Neuron (in vitro differentiated cells): Measurements from ENCODE around the gene LILRB5.
"Not testable (repeated sequence)": the region's sequence is repeated elsewhere in the genome, so short reads cannot be mapped to it uniquely, and the experiment has no call there.

Experiments used
- H2AFZ ChIP-seq: one replicate; pipeline ENCODE4 v1.6.1; 2013; ENCODE audit warnings: low read depth, mild to moderate bottlenecking, inconsistent platforms, low read length, moderate library complexity
- H3K27me3 ChIP-seq: one replicate; pipeline ENCODE4 v1.6.1; 2013; ENCODE audit warnings: low read length; ENCODE audit not compliant: insufficient read depth
- H3K36me3 ChIP-seq: one replicate; pipeline ENCODE4 v1.6.1; 2013; ENCODE audit warnings: low read length; ENCODE audit not compliant: insufficient read depth
- H3K4me1 ChIP-seq: one replicate; pipeline ENCODE4 v1.6.1; 2013; ENCODE audit warnings: low read length; ENCODE audit not compliant: insufficient read depth
- H3K4me3 ChIP-seq: 2 replicates; pipeline ENCODE4 v1.5.1; 2013; ENCODE audit warnings: mild to moderate bottlenecking, low read length, moderate library complexity
- H3K9me3 ChIP-seq: one replicate; pipeline ENCODE4 v1.6.1; 2013; ENCODE audit warnings: low read length

Gene LILRB5

GRCh38 chr19:54257116-54257480, at the start of gene LILRB5:
Gene LILRB5 (minus strand): TSS chr19:54257273. CDS start chr19:54257193, 80 bp downstream.
- Histone ChIP-seq H3K4me1 (no peaks in the 10 kb centered on the region), H3K36me3 (no peaks in the 10 kb centered on the region), H3K9me3 (no peaks in the 10 kb centered on the region), H2AFZ (no peak within 1 kb of the TSS), H3K27me3 (peaks cover 25% of the 10 kb centered on the region), H3K4me3 (no peak within 1 kb of the TSS)

GRCh38 chr19:54305141-54305540, 48.1 kb upstream of the LILRB5 start:
- Histone ChIP-seq H3K9me3 (no peaks in the 10 kb centered on the region), H3K4me3 (no peak overlapping the region), H2AFZ (no peak overlapping the region), H3K36me3 (no peaks in the 10 kb centered on the region), H3K4me1 (no peaks in the 10 kb centered on the region), H3K27me3 (peaks cover 10% of the 10 kb centered on the region)

DNA sequence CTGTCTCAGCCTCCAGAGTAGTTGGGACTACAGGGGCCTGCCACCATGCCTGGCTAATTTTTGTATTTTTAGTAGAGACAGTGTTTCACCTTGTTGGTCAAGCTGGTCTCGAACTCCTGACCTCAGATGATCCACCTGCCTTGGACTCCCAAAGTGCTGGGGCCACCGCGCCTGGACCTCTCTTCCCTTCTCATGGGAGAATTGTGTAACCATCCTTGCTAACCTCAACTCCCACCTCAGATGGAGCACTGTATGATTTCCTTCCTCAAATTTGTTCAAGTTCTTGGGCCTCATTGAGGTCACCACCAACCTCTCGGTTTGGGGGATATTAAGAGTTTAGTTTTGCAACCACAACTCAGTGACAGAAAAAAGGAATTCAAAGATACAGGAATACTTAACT, 45.2 kb upstream of the LILRB5 start:
- Histone ChIP-seq H3K27me3 (peaks cover 12% of the 10 kb centered on the region), H3K9me3 (no peaks in the 10 kb centered on the region), H3K4me3 (no peak overlapping the region), H2AFZ (no peak overlapping the region), H3K36me3 (no peaks in the 10 kb centered on the region), H3K4me1 (no peaks in the 10 kb centered on the region)

- H3K4me3 ChIP-seq: no peak overlapping the region
- H3K27me3 ChIP-seq: peaks cover 12% of the 10 kb centered on the region
- H3K4me1 ChIP-seq: no peaks in the 10 kb centered on the region
- no peaks in the 10 kb centered on the region for H3K9me3 ChIP-seq
- H2AFZ ChIP-seq: no peak overlapping the region
- H3K36me3 ChIP-seq: no peaks in the 10 kb centered on the region
Measured at GRCh38 chr19:54299515-54299914, 42.4 kb upstream of the LILRB5 start.

- H3K4me1 ChIP-seq: no peaks in the 10 kb centered on the region
- no peaks in the 10 kb centered on the region for H3K9me3 ChIP-seq
- H3K4me3 ChIP-seq: no peak overlapping the region
- H2AFZ ChIP-seq: no peak overlapping the region
- H3K36me3 ChIP-seq: no peaks in the 10 kb centered on the region
- peaks cover 12% of the 10 kb centered on the region for H3K27me3 ChIP-seq
Measured at GRCh38 chr19:54299126-54299498, 42.0 kb upstream of the LILRB5 start.

DNA sequence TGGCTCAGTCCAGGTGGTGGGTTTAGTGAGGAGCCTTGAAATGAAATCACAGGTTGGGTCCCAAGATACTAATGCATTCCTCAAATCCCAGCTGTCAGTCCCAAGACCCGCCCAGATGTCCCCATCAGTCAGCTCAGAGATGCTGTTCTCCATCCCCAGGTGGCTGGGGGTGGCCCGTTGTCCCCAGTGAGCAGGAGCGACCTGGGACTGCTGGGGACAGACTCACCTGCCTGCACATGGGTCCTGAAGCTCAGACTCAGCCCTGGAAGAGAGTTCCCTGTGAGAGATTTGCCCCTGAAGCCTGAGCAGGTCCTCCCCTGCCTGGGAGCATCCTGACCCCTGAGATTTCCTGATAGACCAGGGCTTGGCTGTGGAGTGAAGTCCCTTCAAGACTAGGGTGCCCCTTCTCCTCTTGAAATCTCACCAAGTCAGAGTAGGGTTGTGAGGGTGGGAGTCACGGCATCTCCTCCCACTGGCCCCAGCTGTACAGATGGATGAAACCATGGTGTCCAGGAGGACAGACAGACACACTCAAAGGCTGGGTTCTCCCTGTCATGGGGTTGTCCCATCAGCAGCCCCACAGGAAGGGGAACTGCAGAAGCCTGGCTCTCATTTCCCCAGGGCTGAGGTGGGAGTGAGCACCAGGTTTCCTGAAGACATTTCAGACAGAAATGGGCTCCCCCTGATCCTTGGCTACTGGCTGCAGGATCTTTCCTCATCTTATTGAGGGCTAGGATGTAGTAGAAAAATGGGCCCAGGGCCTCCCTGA, 41.5 kb upstream of the LILRB5 start:
- H3K36me3 ChIP-seq: no peaks in the 10 kb centered on the region
- peaks cover 14% of the 10 kb centered on the region for H3K27me3 ChIP-seq
- H3K9me3 ChIP-seq: no peaks in the 10 kb centered on the region
- H3K4me1 ChIP-seq: no peaks in the 10 kb centered on the region
- H2AFZ ChIP-seq: no peak overlapping the region
- no peak overlapping the region for H3K4me3 ChIP-seq

DNA sequence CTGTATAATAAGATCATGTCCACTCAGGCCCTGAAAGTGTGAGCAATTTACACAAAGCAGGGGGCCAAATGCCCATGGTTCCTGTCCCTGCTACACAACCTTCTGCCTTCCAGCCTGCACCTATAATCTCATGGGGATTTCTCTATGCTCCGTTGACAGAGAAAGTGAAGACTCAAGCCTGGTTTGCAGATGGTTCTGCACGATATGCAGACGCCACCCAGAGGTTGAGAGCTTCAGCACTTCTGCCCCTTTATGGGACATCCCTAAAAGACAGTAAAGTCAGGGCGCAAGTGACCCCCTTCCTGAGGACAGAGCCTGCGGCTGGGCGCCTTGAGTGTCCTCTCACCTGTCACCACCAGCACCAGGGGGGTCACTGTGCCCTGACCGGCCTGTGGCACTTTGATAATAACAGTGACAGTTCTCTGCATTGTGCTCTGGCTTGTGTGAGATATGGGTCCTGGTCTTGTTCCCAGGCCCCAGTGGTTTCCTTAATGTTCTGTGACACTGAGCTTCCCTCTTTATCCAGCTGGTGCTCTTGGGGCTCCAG, 40.8 kb upstream of the LILRB5 start:
- no peak overlapping the region for H2AFZ ChIP-seq
- peaks cover 14% of the 10 kb centered on the region for H3K27me3 ChIP-seq
- no peaks in the 10 kb centered on the region for H3K36me3 ChIP-seq
- H3K4me1 ChIP-seq: no peaks in the 10 kb centered on the region
- H3K4me3 ChIP-seq: no peak overlapping the region
- no peaks in the 10 kb centered on the region for H3K9me3 ChIP-seq

DNA sequence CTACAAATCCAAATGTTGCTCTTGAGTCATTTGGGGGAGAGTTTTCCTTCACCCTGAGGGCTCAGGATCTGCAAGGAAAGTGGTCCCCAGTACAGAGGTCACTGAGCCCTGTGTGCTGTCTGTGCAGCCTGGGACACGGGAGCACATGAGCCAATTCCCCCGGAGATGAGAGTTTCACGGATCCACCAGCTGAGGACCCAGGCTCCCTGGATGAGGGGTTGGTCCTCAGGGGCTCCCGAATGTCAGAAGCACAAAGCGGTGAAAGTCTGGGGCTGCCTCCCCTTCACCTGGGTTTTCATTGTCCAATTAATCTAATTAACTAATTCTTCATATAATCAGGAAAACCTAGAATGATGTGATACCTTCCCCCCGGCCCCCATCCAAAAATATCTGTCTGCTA, 37.5 kb upstream of the LILRB5 start:
- Histone ChIP-seq H3K36me3 (no peaks in the 10 kb centered on the region), H3K4me3 (no peak overlapping the region), H3K27me3 (peaks cover 5% of the 10 kb centered on the region), H3K9me3 (no peaks in the 10 kb centered on the region), H2AFZ (no peak overlapping the region), H3K4me1 (peaks cover 4% of the 10 kb centered on the region)

DNA sequence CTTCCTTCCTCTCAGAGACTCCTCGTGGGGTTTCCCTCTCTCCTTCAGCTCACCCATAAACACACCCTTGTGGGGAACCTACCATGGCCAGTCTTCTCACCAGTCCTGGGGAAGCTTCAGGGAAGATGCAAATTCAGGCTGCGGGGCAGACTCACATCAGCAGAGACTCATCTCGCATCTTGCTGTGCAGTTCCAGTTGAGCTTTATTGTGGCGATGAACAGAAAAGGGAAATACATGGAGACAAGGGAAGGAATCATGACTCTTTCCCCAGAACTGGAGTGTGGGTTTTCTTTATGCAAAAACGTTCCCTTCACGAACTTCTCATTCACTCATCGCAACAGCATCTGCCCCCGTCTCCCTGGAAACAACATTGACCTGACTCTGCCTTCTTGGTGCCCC, 32.1 kb upstream of the LILRB5 start:
- H3K36me3 ChIP-seq, H3K9me3 ChIP-seq, H3K27me3 ChIP-seq, H3K4me3 ChIP-seq, H3K4me1 ChIP-seq, H2AFZ ChIP-seq: not testable (repeated sequence)

GRCh38 chr19:54287456-54287855, 30.4 kb upstream of the LILRB5 start:
- Histone ChIP-seq H3K4me1 (peaks cover 6% of the 10 kb centered on the region), H3K36me3 (no peaks in the 10 kb centered on the region), H3K9me3 (no peaks in the 10 kb centered on the region), H3K4me3 (no peak overlapping the region), H3K27me3 (no peaks in the 10 kb centered on the region), H2AFZ (no peak overlapping the region)

- not testable (repeated sequence) for H3K4me3 ChIP-seq, H3K36me3 ChIP-seq, H3K27me3 ChIP-seq, H2AFZ ChIP-seq, H3K9me3 ChIP-seq, H3K4me1 ChIP-seq
Measured at GRCh38 chr19:54286283-54286682, 29.2 kb upstream of the LILRB5 start.

- H3K4me3 ChIP-seq, H3K36me3 ChIP-seq, H3K9me3 ChIP-seq, H3K4me1 ChIP-seq, H2AFZ ChIP-seq, H3K27me3 ChIP-seq: not testable (repeated sequence)
Measured at GRCh38 chr19:54285427-54286056, 28.5 kb upstream of the LILRB5 start.

GRCh38 chr19:54282686-54283470, 25.8 kb upstream of the LILRB5 start:
- Histone ChIP-seq H3K9me3 (no peaks in the 10 kb centered on the region), H3K4me1 (no peaks in the 10 kb centered on the region), H2AFZ (no peak overlapping the region), H3K36me3 (no peaks in the 10 kb centered on the region), H3K27me3 (peaks cover 8% of the 10 kb centered on the region), H3K4me3 (no peak overlapping the region)
